SK-N-MC (cell line): ENCODE measurements around the gene PLA2G6.

Experiments
- EZH2 ChIP-seq: fragments of 200-600 bp; sonication (generic); IDR thresholded peaks from one replicate; pipeline ENCODE4 v1.6.1; 2017; ENCODE audit warnings: antibody characterized with exemption
- FOXP2 ChIP-seq: optimal IDR thresholded peaks from 2 replicates; pipeline ENCODE3; 2011; ENCODE audit warnings: mild to moderate bottlenecking, moderate library complexity; ENCODE audit not compliant: insufficient read depth; ENCODE audit errors: extremely low read length, control extremely low read depth
- POLR2AphosphoS5 ChIP-seq: IDR thresholded peaks from 2 replicates; pipeline ENCODE4 v1.6.1; 2012; ENCODE audit warnings: mild to moderate bottlenecking, low read depth, low read length, borderline replicate concordance

DNA sequence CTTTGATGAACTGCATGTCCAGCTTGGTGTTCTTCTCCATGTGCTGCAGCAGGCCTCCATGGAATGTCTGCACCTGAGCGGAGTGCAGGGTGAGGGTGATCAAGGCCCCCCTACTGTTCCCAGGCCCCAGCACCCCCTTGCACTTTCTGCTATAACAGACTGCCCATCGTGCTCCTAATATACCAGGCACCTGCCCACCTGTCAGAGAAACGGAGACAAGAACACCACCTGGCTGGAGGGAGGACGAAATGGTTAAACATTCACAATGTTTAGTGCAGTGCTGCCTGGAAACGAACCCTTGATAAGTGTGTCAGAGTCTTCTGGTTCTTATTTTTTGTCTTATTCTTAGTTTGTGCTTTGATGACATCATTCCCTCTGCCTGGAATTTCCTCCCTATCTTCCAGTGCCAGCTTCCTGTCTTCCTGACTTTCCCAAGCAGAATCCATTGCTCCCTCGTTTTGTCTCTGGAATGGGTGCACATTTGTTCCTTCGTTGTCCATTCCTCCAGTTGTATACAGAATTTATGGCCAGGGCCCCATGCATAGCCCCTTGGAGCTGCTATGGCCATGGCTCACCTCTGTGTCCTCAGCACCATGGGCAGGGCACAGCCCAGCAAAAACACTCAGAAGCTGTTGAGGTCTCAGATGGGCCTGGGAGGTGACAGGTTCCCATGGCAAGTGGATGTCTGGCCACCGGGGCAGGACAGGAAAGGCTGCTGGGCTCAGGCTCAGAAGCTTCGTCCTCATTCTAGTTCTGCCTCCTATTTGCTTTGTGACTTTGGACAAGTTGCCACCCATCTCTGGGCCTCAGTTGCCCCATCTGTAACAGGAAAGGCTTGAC, 83.0 kb downstream of the PLA2G6 start:
- TF ChIP-seq EZH2 (no peak), POLR2AphosphoS5 (no peak), FOXP2 (no peak)
